Fibroblast of the aortic adventitia (primary cell): ENCODE results near the gene SH3BP5. TPM values are rescaled to one million over a fixed set of nuclear protein-coding genes. Genes with fewer than 3 reads are reported as not detected.
A peak's percentile ranks its signal among the peaks of the same experiment; 100 is the strongest.

Experiments used
- DNase-seq: peaks from one replicate; pipeline ENCODE4 v3.0.0-alpha.2; 2010; ENCODE audit warnings: low read depth
- H3K4me3 ChIP-seq: 2 replicates; pipeline ENCODE4 v1.5.1; 2011; ENCODE audit warnings: low read depth, mild to moderate bottlenecking, control low read depth, low read length, moderate library complexity
- total RNA-seq: library from RNA; depleted of rRNA; stranded (reverse); fragments of >200 nt; gene quantifications from 2 replicates; pipeline ENCODE4 v1.2.3, GENCODE V29; 2012; ENCODE audit warnings: low replicate concordance
- TF ChIP-seq, protein P1 (sequence below): IDR thresholded peaks from 2 replicates; pipeline ENCODE4 v1.5.1; 2011; ENCODE audit warnings: mild to moderate bottlenecking, low read length, control low read depth, inconsistent platforms; ENCODE audit not compliant: insufficient read depth

SH3BP5 gene
- total RNA-seq, 1 donor: 25.5 TPM

DNA sequence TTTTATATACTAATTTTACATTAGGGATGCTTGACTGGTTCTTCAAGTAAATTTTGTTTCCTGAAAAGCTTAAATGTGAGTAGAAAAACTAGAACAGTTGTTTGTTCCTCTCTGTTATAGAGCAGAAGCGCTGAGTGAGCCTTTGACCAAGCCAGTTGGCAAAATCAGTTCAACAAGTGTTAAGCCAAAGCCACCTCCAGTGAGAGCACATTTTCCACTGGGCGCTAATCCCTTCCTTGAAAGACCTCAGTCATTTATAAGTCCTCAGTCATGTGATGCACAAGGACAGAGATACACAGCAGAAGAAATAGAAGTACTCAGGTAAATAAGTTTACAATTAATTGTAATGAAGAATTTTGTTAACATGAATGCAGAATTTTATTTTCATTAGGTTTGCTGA is 111.7 kb downstream of the SH3BP5 start:
- TF ChIP-seq, protein P1, sequence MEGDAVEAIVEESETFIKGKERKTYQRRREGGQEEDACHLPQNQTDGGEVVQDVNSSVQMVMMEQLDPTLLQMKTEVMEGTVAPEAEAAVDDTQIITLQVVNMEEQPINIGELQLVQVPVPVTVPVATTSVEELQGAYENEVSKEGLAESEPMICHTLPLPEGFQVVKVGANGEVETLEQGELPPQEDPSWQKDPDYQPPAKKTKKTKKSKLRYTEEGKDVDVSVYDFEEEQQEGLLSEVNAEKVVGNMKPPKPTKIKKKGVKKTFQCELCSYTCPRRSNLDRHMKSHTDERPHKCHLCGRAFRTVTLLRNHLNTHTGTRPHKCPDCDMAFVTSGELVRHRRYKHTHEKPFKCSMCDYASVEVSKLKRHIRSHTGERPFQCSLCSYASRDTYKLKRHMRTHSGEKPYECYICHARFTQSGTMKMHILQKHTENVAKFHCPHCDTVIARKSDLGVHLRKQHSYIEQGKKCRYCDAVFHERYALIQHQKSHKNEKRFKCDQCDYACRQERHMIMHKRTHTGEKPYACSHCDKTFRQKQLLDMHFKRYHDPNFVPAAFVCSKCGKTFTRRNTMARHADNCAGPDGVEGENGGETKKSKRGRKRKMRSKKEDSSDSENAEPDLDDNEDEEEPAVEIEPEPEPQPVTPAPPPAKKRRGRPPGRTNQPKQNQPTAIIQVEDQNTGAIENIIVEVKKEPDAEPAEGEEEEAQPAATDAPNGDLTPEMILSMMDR: no peak
- no peak overlapping the region for H3K4me3 ChIP-seq
- DNase-seq: no peak

DNA sequence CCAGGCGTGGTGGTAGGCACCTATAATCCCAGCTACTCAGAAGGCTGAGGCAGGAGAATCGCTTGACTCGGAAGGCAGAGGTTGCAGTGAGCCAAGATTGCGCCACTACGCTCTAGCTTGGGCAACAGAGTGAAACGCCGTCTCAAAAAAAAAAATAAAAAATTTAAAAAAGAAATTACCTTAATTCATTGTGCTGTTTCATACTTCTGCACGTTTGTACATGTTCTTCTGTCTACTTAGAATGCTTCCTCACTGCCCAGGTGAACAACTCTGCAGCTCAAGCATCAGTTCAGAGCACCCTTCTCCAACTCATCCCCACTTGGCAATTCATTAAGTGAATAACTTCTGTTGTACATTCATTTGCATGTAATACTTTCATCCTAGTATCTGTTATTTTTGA is 112.3 kb downstream of the SH3BP5 start:
- DNase-seq: no peak
- TF ChIP-seq, protein P1: no peak

DNA sequence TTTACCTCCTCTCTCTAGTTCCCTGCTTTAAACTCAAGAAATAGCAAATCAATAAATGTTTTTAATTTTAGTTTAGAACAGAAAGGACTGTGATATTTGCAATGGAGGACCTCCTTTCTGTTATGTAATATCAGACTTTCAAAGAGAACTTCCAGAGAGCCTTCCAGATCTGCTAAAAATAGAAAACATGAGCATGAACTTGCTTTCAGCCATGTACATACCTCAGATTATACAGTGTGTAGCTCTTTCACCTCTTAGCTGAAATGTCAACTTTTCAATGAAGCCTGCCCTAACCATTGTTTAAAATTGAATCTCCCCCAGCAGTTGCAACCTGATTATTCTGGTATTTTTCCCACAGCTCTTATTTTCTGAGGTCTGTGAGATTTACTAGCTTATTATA is 113.7 kb downstream of the SH3BP5 start:
- TF ChIP-seq, protein P1: no peak
- no peak overlapping the region for H3K4me3 ChIP-seq
- peak; percentile 18 for DNase-seq

More for the DNA sequence above, 112.3 kb downstream of the SH3BP5 start:
- H3K4me3 ChIP-seq: no peak overlapping the region

DNA sequence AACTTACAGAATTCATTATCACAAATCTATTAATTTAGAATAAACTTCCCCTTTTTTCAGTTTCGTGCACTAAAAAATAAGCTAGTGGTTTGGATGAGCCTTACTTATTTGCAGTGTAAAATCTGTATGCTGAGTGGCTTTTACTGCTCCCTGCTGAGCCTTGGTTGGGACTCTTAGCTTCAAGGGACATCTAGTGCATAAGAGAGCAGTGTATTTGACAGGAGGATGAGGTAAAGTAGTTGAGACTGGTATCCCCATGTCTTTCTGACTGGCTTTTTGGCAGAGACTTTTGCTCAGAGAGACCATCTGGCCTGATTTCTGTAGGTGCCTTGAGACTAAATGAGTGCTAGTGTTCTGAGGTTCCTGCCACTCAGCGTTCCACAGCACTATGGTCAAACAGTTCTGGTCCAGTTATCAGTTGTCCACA is 114.5 kb downstream of the SH3BP5 start:
- no peak overlapping the region for H3K4me3 ChIP-seq
- TF ChIP-seq, protein P1: no peak
- DNase-seq: no peak

DNA sequence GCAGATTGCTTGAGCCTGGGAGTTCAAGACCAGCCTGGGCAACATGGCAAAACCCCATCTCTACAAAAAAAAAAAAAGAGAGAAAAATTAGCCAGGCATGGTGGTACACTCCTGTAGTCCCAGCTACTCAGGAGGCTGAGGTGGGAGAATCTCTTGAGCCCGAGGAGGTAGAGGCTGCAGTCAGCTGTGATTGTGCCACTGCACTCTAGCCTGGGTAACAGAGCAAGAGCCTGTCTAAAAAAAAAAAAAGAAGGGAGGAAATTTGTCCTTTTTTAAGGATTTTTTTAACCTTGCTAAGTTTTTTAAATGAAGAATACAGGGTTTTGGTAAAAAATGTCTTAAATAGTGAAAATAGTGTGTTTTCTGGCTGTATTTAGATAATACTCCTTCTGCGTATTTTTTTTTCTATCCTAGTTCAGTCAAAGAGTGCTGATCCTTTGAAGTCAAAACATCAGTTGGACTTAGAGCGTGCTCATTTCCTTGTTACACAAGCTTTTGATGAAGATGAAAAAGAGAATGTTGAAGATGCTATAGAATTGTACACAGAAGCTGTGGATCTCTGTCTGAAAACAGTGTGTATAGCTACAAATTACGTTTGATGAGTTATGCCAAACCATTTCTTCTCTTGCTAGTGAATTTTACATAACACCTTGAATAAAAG is 115.2 kb downstream of the SH3BP5 start:
- H3K4me3 ChIP-seq: no peak overlapping the region
- TF ChIP-seq, protein P1: no peak
- DNase-seq: no peak

DNA sequence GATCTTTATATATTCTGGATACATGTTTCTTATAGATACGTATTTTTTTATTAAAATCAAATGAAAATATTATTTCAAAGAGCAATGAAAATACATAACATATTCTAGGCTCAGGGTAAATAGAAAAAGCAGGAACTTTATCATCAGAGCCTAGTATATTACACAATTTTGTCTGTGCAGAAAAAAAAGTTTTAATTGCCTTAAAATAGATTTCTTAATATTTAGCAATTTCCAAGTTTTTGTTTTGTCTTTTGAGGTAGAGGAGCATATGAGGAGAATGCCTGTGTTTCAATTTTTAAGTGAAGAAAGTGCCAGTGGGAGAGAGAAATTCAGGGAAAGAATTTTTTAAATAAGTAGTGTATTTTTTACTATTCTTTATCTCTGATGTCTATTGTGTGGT is 115.9 kb downstream of the SH3BP5 start:
- TF ChIP-seq, protein P1: no peak
- H3K4me3 ChIP-seq: no peak overlapping the region
- no peak for DNase-seq

DNA sequence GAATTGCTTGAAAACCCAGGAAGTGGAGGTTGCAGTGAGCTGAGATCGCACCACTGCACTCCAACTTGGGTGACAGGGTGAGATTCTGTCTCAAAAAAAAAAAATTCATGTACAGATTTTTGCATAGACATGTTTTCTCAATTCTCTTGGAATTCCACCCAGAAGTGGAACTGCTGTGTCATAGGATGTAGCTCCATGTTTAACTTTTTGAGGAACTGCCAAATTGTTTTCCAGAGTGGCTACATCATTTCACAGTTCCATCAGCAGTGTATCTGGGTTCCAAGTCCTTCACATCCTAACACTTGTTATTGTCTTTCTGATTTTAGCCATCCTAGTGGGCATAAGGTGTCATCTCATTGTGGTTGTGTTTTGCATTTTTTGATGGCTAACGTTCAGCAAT is 116.4 kb downstream of the SH3BP5 start:
- peak; percentile 47 for DNase-seq
- TF ChIP-seq, protein P1: no peak

More for the DNA sequence above, 116.4 kb downstream of the SH3BP5 start:
- no peak overlapping the region for H3K4me3 ChIP-seq
